ENCODE measurements around the gene OR2AE1. TPM values are rescaled to one million over a fixed set of nuclear protein-coding genes. Genes with fewer than 3 reads are reported as not detected.

OR2AE1 gene
- total and polyA plus RNA-seq, 9 of the 15 experiments (the other 6 are each of a cell fraction or from before 2014, with no cell fraction given): 0.27 TPM; not detected in 8

DNA sequence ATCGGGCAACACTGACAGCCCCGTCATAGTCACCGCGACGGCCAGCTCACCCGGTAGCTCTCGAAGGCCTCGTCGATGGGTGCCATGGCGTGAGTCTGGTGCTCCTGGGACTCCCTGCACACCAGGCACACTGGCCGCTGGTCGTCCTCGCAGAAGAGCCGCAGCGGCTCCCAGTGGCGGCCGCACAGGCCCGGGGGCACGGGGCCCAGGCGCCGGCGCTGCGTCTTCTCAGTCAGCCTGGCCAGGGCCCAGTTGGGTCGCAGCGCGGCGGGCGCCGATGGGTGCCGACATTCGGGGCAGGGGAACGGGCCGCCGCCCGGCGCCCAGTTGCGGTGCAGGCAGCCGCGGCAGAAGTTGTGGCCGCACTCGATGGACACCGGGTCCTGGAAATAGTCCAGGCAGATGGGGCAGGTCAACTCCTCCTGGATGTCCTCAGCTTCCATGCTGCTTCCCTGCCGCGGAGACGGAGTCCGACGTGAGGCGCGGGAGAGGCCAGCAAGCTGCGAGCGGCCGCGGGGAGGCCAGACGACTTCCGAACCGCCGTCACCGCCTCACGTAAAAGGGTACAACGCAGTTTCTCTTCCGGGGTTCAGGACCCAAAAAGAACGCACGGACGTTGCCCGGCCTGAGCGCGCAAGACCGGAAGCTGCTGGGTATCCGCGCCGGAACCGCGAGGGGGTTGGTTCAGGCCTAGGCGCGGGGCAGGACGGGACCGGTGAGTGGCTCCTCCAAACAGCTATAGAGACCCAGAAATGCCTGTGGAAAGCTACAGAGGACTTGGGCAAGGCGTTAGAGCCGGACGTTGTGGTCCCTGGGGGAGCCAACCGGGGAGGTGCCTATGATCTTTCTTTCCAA lies 42.4 kb upstream of the OR2AE1 start, which contains the start of gene TRIM4 (continued):
- no peak for TF ChIP-seq PHF21A (IDR thresholded peaks at IDR 0.05; ENCODE audit: borderline replicate concordance, low read depth)
- TF ChIP-seq, protein P1, sequence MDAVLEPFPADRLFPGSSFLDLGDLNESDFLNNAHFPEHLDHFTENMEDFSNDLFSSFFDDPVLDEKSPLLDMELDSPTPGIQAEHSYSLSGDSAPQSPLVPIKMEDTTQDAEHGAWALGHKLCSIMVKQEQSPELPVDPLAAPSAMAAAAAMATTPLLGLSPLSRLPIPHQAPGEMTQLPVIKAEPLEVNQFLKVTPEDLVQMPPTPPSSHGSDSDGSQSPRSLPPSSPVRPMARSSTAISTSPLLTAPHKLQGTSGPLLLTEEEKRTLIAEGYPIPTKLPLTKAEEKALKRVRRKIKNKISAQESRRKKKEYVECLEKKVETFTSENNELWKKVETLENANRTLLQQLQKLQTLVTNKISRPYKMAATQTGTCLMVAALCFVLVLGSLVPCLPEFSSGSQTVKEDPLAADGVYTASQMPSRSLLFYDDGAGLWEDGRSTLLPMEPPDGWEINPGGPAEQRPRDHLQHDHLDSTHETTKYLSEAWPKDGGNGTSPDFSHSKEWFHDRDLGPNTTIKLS (IDR thresholded peaks at IDR 0.05; ENCODE audit: borderline replicate concordance, low read depth): peak; percentile 73; the same call in 1 of the 2 replicates
- TF ChIP-seq ZNF121 (CRISPR knock-in tag; conservative IDR thresholded peaks at IDR 0.05): 0 out of 2 replicates have a peak, but pooled peaks have one; percentile 4
- TF ChIP-seq RFX1 (IDR thresholded peaks at IDR 0.05): no peak
- TF ChIP-seq TAF7 (tag; IDR thresholded peaks at IDR 0.05): no peak
- TF ChIP-seq ZKSCAN3 (CRISPR knock-in tag; IDR thresholded peaks at IDR 0.05): no peak
- no peak for TF ChIP-seq TEAD2 (tag; IDR thresholded peaks at IDR 0.05)
- peak; percentile 71 for TF ChIP-seq ZNF175 (CRISPR knock-in tag; IDR thresholded peaks at IDR 0.05; ENCODE audit: low read depth)
- TF ChIP-seq TEAD1 (CRISPR knock-in tag; IDR thresholded peaks at IDR 0.05): peak in 1 of 2 experiments; percentile 76; a peak in 1 of 4 replicates
- no peak for TF ChIP-seq MTA2 (IDR thresholded peaks at IDR 0.05; ENCODE audit: low read depth)
- TF ChIP-seq SMARCC2 (IDR thresholded peaks at IDR 0.05; ENCODE audit: low read depth): no peak
- TF ChIP-seq, protein P2, sequence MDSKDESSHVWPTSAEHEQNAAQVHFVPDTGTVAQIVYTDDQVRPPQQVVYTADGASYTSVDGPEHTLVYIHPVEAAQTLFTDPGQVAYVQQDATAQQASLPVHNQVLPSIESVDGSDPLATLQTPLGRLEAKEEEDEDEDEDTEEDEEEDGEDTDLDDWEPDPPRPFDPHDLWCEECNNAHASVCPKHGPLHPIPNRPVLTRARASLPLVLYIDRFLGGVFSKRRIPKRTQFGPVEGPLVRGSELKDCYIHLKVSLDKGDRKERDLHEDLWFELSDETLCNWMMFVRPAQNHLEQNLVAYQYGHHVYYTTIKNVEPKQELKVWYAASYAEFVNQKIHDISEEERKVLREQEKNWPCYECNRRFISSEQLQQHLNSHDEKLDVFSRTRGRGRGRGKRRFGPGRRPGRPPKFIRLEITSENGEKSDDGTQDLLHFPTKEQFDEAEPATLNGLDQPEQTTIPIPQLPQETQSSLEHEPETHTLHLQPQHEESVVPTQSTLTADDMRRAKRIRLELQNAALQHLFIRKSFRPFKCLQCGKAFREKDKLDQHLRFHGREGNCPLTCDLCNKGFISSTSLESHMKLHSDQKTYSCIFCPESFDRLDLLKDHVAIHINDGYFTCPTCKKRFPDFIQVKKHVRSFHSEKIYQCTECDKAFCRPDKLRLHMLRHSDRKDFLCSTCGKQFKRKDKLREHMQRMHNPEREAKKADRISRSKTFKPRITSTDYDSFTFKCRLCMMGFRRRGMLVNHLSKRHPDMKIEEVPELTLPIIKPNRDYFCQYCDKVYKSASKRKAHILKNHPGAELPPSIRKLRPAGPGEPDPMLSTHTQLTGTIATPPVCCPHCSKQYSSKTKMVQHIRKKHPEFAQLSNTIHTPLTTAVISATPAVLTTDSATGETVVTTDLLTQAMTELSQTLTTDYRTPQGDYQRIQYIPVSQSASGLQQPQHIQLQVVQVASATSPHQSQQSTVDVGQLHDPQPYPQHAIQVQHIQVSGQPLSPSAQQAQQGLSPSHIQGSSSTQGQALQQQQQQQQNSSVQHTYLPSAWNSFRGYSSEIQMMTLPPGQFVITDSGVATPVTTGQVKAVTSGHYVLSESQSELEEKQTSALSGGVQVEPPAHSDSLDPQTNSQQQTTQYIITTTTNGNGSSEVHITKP (IDR thresholded peaks at IDR 0.05; ENCODE audit: partially characterized antibody): peak; percentile 44
- no peak for TF ChIP-seq STAT5A (IDR thresholded peaks at IDR 0.05; ENCODE audit: borderline replicate concordance, low read length)
- TF ChIP-seq, protein P3, sequence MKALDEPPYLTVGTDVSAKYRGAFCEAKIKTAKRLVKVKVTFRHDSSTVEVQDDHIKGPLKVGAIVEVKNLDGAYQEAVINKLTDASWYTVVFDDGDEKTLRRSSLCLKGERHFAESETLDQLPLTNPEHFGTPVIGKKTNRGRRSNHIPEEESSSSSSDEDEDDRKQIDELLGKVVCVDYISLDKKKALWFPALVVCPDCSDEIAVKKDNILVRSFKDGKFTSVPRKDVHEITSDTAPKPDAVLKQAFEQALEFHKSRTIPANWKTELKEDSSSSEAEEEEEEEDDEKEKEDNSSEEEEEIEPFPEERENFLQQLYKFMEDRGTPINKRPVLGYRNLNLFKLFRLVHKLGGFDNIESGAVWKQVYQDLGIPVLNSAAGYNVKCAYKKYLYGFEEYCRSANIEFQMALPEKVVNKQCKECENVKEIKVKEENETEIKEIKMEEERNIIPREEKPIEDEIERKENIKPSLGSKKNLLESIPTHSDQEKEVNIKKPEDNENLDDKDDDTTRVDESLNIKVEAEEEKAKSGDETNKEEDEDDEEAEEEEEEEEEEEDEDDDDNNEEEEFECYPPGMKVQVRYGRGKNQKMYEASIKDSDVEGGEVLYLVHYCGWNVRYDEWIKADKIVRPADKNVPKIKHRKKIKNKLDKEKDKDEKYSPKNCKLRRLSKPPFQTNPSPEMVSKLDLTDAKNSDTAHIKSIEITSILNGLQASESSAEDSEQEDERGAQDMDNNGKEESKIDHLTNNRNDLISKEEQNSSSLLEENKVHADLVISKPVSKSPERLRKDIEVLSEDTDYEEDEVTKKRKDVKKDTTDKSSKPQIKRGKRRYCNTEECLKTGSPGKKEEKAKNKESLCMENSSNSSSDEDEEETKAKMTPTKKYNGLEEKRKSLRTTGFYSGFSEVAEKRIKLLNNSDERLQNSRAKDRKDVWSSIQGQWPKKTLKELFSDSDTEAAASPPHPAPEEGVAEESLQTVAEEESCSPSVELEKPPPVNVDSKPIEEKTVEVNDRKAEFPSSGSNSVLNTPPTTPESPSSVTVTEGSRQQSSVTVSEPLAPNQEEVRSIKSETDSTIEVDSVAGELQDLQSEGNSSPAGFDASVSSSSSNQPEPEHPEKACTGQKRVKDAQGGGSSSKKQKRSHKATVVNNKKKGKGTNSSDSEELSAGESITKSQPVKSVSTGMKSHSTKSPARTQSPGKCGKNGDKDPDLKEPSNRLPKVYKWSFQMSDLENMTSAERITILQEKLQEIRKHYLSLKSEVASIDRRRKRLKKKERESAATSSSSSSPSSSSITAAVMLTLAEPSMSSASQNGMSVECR (CRISPR knock-in tag; IDR thresholded peaks at IDR 0.05): peak; percentile 62; the same call in 1 of the 2 replicates
- no peak for TF ChIP-seq U2AF2 (optimal IDR thresholded peaks at IDR 0.05; ENCODE audit: low read depth, low read length)
- TF ChIP-seq HIVEP1 (CRISPR knock-in tag; IDR thresholded peaks at IDR 0.05): no peak
- TF ChIP-seq, protein P4, sequence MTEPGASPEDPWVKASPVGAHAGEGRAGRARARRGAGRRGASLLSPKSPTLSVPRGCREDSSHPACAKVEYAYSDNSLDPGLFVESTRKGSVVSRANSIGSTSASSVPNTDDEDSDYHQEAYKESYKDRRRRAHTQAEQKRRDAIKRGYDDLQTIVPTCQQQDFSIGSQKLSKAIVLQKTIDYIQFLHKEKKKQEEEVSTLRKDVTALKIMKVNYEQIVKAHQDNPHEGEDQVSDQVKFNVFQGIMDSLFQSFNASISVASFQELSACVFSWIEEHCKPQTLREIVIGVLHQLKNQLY (CRISPR knock-in tag; conservative IDR thresholded peaks at IDR 0.05): no peak

Data from K562 (cell line).